Measurements from ENCODE around the gene CTDSP2.
"Not testable (repeated sequence)": the region's sequence is repeated elsewhere in the genome, so short reads cannot be mapped to it uniquely, and the experiment has no call there.

DNA sequence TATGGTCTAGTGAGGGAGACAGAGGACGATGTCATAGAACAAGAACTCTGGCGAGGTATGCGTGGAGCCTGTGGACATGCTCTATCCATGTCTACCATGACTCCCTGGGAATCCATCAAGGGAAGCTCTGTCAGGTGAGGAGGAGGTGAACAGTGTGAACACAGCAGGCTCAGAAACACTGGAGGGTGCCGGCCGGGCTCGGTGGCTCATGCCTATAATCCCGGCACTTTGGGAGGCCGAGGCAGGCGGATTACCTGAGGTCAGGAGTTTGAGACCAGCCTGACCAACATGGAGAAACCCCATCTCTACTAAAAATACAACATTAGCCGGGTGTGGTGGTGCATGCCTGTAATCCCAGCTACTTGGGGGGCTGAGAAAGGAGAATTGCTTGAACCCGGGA, 71.9 kb downstream of the CTDSP2 start:
- TF ChIP-seq, protein P1, sequence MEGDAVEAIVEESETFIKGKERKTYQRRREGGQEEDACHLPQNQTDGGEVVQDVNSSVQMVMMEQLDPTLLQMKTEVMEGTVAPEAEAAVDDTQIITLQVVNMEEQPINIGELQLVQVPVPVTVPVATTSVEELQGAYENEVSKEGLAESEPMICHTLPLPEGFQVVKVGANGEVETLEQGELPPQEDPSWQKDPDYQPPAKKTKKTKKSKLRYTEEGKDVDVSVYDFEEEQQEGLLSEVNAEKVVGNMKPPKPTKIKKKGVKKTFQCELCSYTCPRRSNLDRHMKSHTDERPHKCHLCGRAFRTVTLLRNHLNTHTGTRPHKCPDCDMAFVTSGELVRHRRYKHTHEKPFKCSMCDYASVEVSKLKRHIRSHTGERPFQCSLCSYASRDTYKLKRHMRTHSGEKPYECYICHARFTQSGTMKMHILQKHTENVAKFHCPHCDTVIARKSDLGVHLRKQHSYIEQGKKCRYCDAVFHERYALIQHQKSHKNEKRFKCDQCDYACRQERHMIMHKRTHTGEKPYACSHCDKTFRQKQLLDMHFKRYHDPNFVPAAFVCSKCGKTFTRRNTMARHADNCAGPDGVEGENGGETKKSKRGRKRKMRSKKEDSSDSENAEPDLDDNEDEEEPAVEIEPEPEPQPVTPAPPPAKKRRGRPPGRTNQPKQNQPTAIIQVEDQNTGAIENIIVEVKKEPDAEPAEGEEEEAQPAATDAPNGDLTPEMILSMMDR (IDR thresholded peaks at IDR 0.05; ENCODE audit: insufficient read depth, low read length): not testable (repeated sequence)
- not testable (repeated sequence) for TF ChIP-seq POLR2AphosphoS5 (IDR thresholded peaks at IDR 0.05; ENCODE audit: low read depth)
